Large intestine (tissue), 3 donors: ENCODE results near the gene DNAJC4. TPM values are rescaled to one million over a fixed set of nuclear protein-coding genes. Genes with fewer than 3 reads are reported as not detected.

Experiments used
- DNase-seq, 2 donors: peaks; one replicate each; pipeline versions ENCODE4 v3.0.0 to v3.0.0-alpha.2; 2013
- H3K27ac ChIP-seq: one replicate; pipeline ENCODE4 v1.5.1; 2013; ENCODE audit warnings: low read length
- H3K27me3 ChIP-seq: 2 replicates; pipeline ENCODE4 v1.6.1; 2013; ENCODE audit warnings: low read length; ENCODE audit not compliant: control insufficient read depth, insufficient read depth
- H3K36me3 ChIP-seq: 2 replicates; pipeline ENCODE4 v1.6.1; 2013; ENCODE audit warnings: low read length; ENCODE audit not compliant: control insufficient read depth, insufficient read depth
- H3K4me1 ChIP-seq: one replicate; pipeline ENCODE4 v1.6.1; 2013; ENCODE audit warnings: low read length; ENCODE audit not compliant: control insufficient read depth, insufficient read depth
- H3K4me3 ChIP-seq: one replicate; pipeline ENCODE4 v1.5.1; 2013; ENCODE audit warnings: low read length
- H3K9me3 ChIP-seq: one replicate; pipeline ENCODE4 v1.6.1; 2013; ENCODE audit warnings: mild to moderate bottlenecking, low read depth, low read length, moderate library complexity; ENCODE audit not compliant: control insufficient read depth
- WGBS: methylation state at CpG from one replicate; pipeline ENCODE4 v1.1.5; 2013; ENCODE audit warnings: low lambda C conversion rate; ENCODE audit not compliant: insufficient coverage; 5-methylcytosine and 5-hydroxymethylcytosine counted together
- polyA plus RNA-seq: library from polyadenylated mRNA; unstranded; fragments of 120-200 nt; gene quantifications from one replicate; pipeline ENCODE4 v1.2.1, GENCODE V29; 2013

Gene DNAJC4
- polyA plus RNA-seq, 1 donor, result 52.5 TPM

GRCh38 chr11:64268025-64268892 is 37.9 kb downstream of the DNAJC4 start:
- peak in 1 of 2 donors; percentile 50 for DNase-seq
- Histone ChIP-seq H3K9me3 (no peaks in the 10 kb centered on the region), H3K4me1 (peaks cover 31% of the 10 kb centered on the region), H3K27me3 (no peaks in the 10 kb centered on the region), H3K27ac (peak overlapping the region; percentile 93), H3K4me3 (peak overlapping the region; percentile 78), H3K36me3 (peaks cover 48% of the 10 kb centered on the region)
- WGBS, result 80% methylated on average over 1 of the region's 23 CpGs

- Histone ChIP-seq H3K27me3 (no peaks in the 10 kb centered on the region), H3K36me3 (peaks cover 41% of the 10 kb centered on the region), H3K4me1 (peaks cover 38% of the 10 kb centered on the region), H3K27ac (peak overlapping the region; percentile 93), H3K4me3 (peak overlapping the region; percentile 78), H3K9me3 (no peaks in the 10 kb centered on the region)
- WGBS, result no CpG with 5 or more reads among the region's 34 CpGs
- peak; percentile 36 to 69 for DNase-seq
Measured at GRCh38 chr11:64268893-64269539, 38.7 kb downstream of the DNAJC4 start.

GRCh38 chr11:64269540-64270220 is 39.3 kb downstream of the DNAJC4 start:
- H3K36me3 ChIP-seq, result peaks cover 34% of the 10 kb centered on the region
- peaks cover 38% of the 10 kb centered on the region for H3K4me1 ChIP-seq

GRCh38 chr11:64275031-64275800 is 44.9 kb downstream of the DNAJC4 start:
- H3K36me3 ChIP-seq, result peaks cover 31% of the 10 kb centered on the region
- H3K27me3 ChIP-seq, result no peaks in the 10 kb centered on the region
- no peak overlapping the region for H3K27ac ChIP-seq
- DNase-seq, result no peak
- H3K4me1 ChIP-seq, result peaks cover 21% of the 10 kb centered on the region
- no peaks in the 10 kb centered on the region for H3K9me3 ChIP-seq
- no CpG with 5 or more reads among the region's 15 CpGs for WGBS
- H3K4me3 ChIP-seq, result no peak overlapping the region

More at GRCh38 chr11:64269540-64270220, 39.3 kb downstream of the DNAJC4 start:
- WGBS, result no CpG with 5 or more reads among the region's 58 CpGs
- peak; percentile 99 to 100 for DNase-seq
- Histone ChIP-seq H3K27me3 (no peaks in the 10 kb centered on the region), H3K27ac (peak overlapping the region; percentile 93), H3K9me3 (no peaks in the 10 kb centered on the region), H3K4me3 (peak overlapping the region; percentile 78)

- WGBS, result no CpG with 5 or more reads among the region's 2 CpGs
- no peak overlapping the region for H3K27ac ChIP-seq
- H3K4me3 ChIP-seq, result no peak overlapping the region
- no peaks in the 10 kb centered on the region for H3K27me3 ChIP-seq
- H3K4me1 ChIP-seq, result peaks cover 21% of the 10 kb centered on the region
- H3K9me3 ChIP-seq, result no peaks in the 10 kb centered on the region
- DNase-seq, result no peak
- H3K36me3 ChIP-seq, result peaks cover 31% of the 10 kb centered on the region
Measured at GRCh38 chr11:64275841-64276240, 45.5 kb downstream of the DNAJC4 start.

- Histone ChIP-seq H3K27me3 (no peaks in the 10 kb centered on the region), H3K4me3 (no peak overlapping the region), H3K36me3 (peaks cover 32% of the 10 kb centered on the region), H3K4me1 (peaks cover 19% of the 10 kb centered on the region), H3K9me3 (no peaks in the 10 kb centered on the region), H3K27ac (no peak overlapping the region)
- no peak for DNase-seq
- WGBS, result no CpG with 5 or more reads among the region's 17 CpGs
Measured at GRCh38 chr11:64276653-64277431, 46.5 kb downstream of the DNAJC4 start.

GRCh38 chr11:64278576-64279190 is 48.3 kb downstream of the DNAJC4 start:
- DNase-seq, result no peak
- H3K4me3 ChIP-seq, result no peak overlapping the region
- no peaks in the 10 kb centered on the region for H3K9me3 ChIP-seq
- H3K27ac ChIP-seq, result no peak overlapping the region
- WGBS, result no CpG with 5 or more reads among the region's 8 CpGs
- H3K36me3 ChIP-seq, result peaks cover 38% of the 10 kb centered on the region
- H3K27me3 ChIP-seq, result no peaks in the 10 kb centered on the region
- H3K4me1 ChIP-seq, result peaks cover 8% of the 10 kb centered on the region

- Histone ChIP-seq H3K36me3 (peaks cover 21% of the 10 kb centered on the region), H3K4me3 (no peak overlapping the region), H3K27me3 (no peaks in the 10 kb centered on the region), H3K27ac (no peak overlapping the region), H3K9me3 (no peaks in the 10 kb centered on the region), H3K4me1 (peaks cover 17% of the 10 kb centered on the region)
- WGBS, result 100% methylated on average over 2 of the region's 22 CpGs
- DNase-seq, result no peak
Measured at GRCh38 chr11:64281957-64282770, 51.8 kb downstream of the DNAJC4 start.
